ENCODE results near the gene PPP1R1B. TPM values are rescaled to one million over a fixed set of nuclear protein-coding genes. Genes with fewer than 3 reads are reported as not detected.

PPP1R1B gene
- total RNA-seq, 4 donors from 2014 or later: 0.26 to 22.0 (median 0.68) TPM

GRCh38 chr17:39655105-39655504, 28.4 kb downstream of the PPP1R1B start:
- Histone ChIP-seq H3K9me3 (no peaks in the 10 kb centered on the region), H3K27me3 (no peaks in the 10 kb centered on the region), H3K36me3 (no peaks in the 10 kb centered on the region), H3K27ac (no peak overlapping the region), H3K4me3 (no peak overlapping the region), H3K4me1 (no peaks in the 10 kb centered on the region)
- TF ChIP-seq POLR2A (IDR thresholded peaks at IDR 0.05): no peak
- intact Hi-C loops (cut with DNase I; ENCODE audit: low total_unique reads): no loop called here
- no peak for DNase-seq

GRCh38 chr17:39658346-39658745, 31.6 kb downstream of the PPP1R1B start:
- no peak overlapping the region for H3K4me3 ChIP-seq
- H3K27ac ChIP-seq: peak overlapping the region in 1 of 2 donors; percentile 77
- no peaks in the 10 kb centered on the region for H3K36me3 ChIP-seq
- no peaks in the 10 kb centered on the region for H3K4me1 ChIP-seq
- TF ChIP-seq, protein P1, sequence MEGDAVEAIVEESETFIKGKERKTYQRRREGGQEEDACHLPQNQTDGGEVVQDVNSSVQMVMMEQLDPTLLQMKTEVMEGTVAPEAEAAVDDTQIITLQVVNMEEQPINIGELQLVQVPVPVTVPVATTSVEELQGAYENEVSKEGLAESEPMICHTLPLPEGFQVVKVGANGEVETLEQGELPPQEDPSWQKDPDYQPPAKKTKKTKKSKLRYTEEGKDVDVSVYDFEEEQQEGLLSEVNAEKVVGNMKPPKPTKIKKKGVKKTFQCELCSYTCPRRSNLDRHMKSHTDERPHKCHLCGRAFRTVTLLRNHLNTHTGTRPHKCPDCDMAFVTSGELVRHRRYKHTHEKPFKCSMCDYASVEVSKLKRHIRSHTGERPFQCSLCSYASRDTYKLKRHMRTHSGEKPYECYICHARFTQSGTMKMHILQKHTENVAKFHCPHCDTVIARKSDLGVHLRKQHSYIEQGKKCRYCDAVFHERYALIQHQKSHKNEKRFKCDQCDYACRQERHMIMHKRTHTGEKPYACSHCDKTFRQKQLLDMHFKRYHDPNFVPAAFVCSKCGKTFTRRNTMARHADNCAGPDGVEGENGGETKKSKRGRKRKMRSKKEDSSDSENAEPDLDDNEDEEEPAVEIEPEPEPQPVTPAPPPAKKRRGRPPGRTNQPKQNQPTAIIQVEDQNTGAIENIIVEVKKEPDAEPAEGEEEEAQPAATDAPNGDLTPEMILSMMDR (IDR thresholded peaks at IDR 0.05): no peak
- no peak for TF ChIP-seq POLR2A (IDR thresholded peaks at IDR 0.05)
- DNase-seq: no peak
- H3K9me3 ChIP-seq: no peaks in the 10 kb centered on the region
- intact Hi-C loops (cut with DNase I; ENCODE audit: low total_unique reads): no loop called here
- H3K27me3 ChIP-seq: no peaks in the 10 kb centered on the region

- H3K27ac ChIP-seq: peak overlapping the region; percentile 15 to 77
- intact Hi-C loops (cut with DNase I; ENCODE audit: low total_unique reads): no loop called here
- H3K36me3 ChIP-seq: no peaks in the 10 kb centered on the region
- H3K4me3 ChIP-seq: no peak overlapping the region
- H3K27me3 ChIP-seq: no peaks in the 10 kb centered on the region
- TF ChIP-seq, protein P1 (IDR thresholded peaks at IDR 0.05): no peak
- TF ChIP-seq POLR2A (IDR thresholded peaks at IDR 0.05): no peak
- no peak for DNase-seq
- H3K9me3 ChIP-seq: no peaks in the 10 kb centered on the region
- H3K4me1 ChIP-seq: no peaks in the 10 kb centered on the region
These were observed 32.0 kb downstream of the PPP1R1B start for GRCh38 chr17:39658760-39659159.

DNA sequence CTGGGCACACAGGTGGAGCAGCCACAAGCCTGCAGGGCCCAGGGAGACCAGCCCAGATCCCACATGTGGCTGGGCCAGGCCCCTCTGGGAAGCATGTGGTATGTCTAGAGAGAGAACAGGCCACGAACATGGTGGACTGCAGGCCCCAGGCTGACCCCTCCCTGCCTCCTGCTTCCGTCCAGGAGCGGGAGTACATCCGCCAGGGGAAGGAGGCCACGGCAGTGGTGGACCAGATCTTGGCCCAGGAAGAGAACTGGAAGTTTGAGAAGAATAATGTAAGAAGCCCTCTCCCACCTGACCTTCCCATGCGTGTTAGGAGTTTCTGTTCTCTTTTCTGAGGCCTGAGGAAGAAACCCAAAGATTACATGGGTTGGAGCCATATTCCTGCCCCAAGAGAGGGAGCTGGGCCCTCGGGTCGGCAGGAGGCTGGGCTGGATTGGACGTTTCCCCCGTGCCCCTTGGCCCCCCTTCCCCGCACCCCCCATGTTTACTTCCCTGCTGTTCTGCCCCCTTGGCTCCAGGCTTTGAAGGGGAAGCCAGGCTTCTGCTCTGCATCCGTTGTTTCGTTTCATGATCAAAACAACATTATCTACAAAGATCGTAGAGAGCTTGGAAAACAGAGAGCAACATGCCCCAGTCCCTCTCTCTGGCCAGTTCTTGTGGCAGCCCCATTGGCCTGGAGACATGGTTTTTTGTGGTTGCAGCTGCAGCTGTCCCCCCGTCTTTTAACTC, 32.7 kb downstream of the PPP1R1B start:
- Histone ChIP-seq H3K9me3 (no peaks in the 10 kb centered on the region), H3K4me3 (no peak overlapping the region), H3K36me3 (no peaks in the 10 kb centered on the region), H3K27ac (peak overlapping the region; percentile 15 to 77), H3K4me1 (no peaks in the 10 kb centered on the region), H3K27me3 (no peaks in the 10 kb centered on the region)
- DNase-seq: no peak
- intact Hi-C loops (cut with DNase I; ENCODE audit: low total_unique reads): no loop called here
- TF ChIP-seq, protein P1 (IDR thresholded peaks at IDR 0.05): no peak
- no peak for TF ChIP-seq POLR2A (IDR thresholded peaks at IDR 0.05)

GRCh38 chr17:39660011-39660360, 33.2 kb downstream of the PPP1R1B start:
- Histone ChIP-seq H3K27ac (peak overlapping the region; percentile 15 to 77), H3K4me3 (no peak overlapping the region), H3K36me3 (no peaks in the 10 kb centered on the region), H3K4me1 (no peaks in the 10 kb centered on the region), H3K27me3 (no peaks in the 10 kb centered on the region), H3K9me3 (no peaks in the 10 kb centered on the region)
- DNase-seq: no peak
- intact Hi-C loops (cut with DNase I; ENCODE audit: low total_unique reads): no loop called here
- TF ChIP-seq, protein P1 (IDR thresholded peaks at IDR 0.05): no peak
- TF ChIP-seq POLR2A (IDR thresholded peaks at IDR 0.05): no peak
